Measurements from ENCODE around the gene MGMT. TPM values are rescaled to one million over a fixed set of nuclear protein-coding genes. Genes with fewer than 3 reads are reported as not detected.

The MGMT gene
- total and polyA plus RNA-seq, 2 experiments from 2014 or later, result 19.3 to 21.9 TPM

DNA sequence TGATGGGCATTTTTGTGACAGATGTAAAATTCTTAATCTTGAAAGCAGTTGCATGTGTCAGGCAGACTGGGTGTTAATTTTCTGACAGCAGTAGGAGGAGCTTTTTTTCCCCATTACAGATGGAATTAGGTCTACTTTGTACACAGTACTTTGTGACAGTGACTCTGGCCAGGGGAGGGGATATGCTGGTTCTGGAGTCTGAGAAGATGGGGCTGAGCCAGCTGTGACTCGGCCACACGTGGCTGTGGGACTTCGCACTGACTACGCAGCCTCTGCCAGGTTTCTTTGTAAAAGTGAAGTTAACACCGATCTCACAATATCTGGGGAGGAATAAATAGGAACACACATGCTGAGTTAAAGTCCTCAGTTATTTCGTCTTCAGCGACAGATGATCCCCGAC is 95.4 kb downstream of the MGMT start (continued):
- TF ChIP-seq, protein P1, sequence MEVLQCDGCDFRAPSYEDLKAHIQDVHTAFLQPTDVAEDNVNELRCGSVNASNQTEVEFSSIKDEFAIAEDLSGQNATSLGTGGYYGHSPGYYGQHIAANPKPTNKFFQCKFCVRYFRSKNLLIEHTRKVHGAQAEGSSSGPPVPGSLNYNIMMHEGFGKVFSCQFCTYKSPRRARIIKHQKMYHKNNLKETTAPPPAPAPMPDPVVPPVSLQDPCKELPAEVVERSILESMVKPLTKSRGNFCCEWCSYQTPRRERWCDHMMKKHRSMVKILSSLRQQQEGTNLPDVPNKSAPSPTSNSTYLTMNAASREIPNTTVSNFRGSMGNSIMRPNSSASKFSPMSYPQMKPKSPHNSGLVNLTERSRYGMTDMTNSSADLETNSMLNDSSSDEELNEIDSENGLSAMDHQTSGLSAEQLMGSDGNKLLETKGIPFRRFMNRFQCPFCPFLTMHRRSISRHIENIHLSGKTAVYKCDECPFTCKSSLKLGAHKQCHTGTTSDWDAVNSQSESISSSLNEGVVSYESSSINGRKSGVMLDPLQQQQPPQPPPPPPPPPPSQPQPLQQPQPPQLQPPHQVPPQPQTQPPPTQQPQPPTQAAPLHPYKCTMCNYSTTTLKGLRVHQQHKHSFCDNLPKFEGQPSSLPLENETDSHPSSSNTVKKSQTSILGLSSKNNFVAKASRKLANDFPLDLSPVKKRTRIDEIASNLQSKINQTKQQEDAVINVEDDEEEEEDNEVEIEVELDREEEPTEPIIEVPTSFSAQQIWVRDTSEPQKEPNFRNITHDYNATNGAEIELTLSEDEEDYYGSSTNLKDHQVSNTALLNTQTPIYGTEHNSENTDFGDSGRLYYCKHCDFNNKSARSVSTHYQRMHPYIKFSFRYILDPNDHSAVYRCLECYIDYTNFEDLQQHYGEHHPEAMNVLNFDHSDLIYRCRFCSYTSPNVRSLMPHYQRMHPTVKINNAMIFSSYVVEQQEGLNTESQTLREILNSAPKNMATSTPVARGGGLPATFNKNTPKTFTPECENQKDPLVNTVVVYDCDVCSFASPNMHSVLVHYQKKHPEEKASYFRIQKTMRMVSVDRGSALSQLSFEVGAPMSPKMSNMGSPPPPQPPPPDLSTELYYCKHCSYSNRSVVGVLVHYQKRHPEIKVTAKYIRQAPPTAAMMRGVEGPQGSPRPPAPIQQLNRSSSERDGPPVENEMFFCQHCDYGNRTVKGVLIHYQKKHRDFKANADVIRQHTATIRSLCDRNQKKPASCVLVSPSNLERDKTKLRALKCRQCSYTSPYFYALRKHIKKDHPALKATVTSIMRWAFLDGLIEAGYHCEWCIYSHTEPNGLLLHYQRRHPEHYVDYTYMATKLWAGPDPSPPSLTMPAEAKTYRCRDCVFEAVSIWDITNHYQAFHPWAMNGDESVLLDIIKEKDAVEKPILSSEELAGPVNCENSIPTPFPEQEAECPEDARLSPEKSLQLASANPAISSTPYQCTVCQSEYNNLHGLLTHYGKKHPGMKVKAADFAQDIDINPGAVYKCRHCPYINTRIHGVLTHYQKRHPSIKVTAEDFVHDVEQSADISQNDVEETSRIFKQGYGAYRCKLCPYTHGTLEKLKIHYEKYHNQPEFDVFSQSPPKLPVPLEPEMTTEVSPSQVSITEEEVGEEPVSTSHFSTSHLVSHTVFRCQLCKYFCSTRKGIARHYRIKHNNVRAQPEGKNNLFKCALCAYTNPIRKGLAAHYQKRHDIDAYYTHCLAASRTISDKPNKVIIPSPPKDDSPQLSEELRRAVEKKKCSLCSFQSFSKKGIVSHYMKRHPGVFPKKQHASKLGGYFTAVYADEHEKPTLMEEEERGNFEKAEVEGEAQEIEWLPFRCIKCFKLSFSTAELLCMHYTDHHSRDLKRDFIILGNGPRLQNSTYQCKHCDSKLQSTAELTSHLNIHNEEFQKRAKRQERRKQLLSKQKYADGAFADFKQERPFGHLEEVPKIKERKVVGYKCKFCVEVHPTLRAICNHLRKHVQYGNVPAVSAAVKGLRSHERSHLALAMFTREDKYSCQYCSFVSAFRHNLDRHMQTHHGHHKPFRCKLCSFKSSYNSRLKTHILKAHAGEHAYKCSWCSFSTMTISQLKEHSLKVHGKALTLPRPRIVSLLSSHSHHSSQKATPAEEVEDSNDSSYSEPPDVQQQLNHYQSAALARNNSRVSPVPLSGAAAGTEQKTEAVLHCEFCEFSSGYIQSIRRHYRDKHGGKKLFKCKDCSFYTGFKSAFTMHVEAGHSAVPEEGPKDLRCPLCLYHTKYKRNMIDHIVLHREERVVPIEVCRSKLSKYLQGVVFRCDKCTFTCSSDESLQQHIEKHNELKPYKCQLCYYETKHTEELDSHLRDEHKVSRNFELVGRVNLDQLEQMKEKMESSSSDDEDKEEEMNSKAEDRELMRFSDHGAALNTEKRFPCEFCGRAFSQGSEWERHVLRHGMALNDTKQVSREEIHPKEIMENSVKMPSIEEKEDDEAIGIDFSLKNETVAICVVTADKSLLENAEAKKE (CRISPR knock-in tag; IDR thresholded peaks at IDR 0.05), result no peak
- TF ChIP-seq POLR2AphosphoS5 (IDR thresholded peaks at IDR 0.05; ENCODE audit: low read depth), result no peak

- no peaks in the 10 kb centered on the region for H3F3A ChIP-seq (replicated peaks; ENCODE audit: low read depth)
- Mint-ChIP-seq H3K4me1 (no peaks in the 10 kb centered on the region), H3K9me3 (no peaks in the 10 kb centered on the region), H3K36me3 (ENCODE audit: low read depth) (no peaks in the 10 kb centered on the region), H3K27me3 (ENCODE audit: insufficient read depth, low read depth, poor library complexity) (no peaks in the 10 kb centered on the region), H3K27ac (no peak overlapping the region), H3K4me3 (no peak overlapping the region)
- no peak overlapping the region for H3K4me3 ChIP-seq
- no peaks in the 10 kb centered on the region for H4K20me1 ChIP-seq (replicated peaks; ENCODE audit: insufficient read depth)
- H2AFZ ChIP-seq, result no peak overlapping the region
- no peaks in the 10 kb centered on the region for H3K27me3 ChIP-seq (ENCODE audit: insufficient read depth)
- ATAC-seq, result no peak
- no peaks in the 10 kb centered on the region for H3K4me1 ChIP-seq (ENCODE audit: insufficient read depth)
- no peak overlapping the region for H3K4me2 ChIP-seq
- no peaks in the 10 kb centered on the region for H3K9me2 ChIP-seq (ENCODE audit: insufficient read depth)
- DNase-seq (ENCODE audit: low spot score), result no peak
- no peaks in the 10 kb centered on the region for H3K79me2 ChIP-seq (replicated peaks; ENCODE audit: insufficient read depth)
- no peaks in the 10 kb centered on the region for H3K36me3 ChIP-seq (ENCODE audit: insufficient read depth)
- H3K27ac ChIP-seq (ENCODE audit: low read depth), result no peak overlapping the region
- no peak for TF ChIP-seq POLR2AphosphoS5 (IDR thresholded peaks at IDR 0.05; ENCODE audit: low read depth)
- TF ChIP-seq EZH2phosphoT487 (IDR thresholded peaks at IDR 0.05; ENCODE audit: unreplicated experiment), result no peak
- no peak for TF ChIP-seq CREB1 (CRISPR knock-in tag; IDR thresholded peaks at IDR 0.05; ENCODE audit: low read depth)
- TF ChIP-seq ZNF331 (CRISPR knock-in tag; IDR thresholded peaks at IDR 0.05; ENCODE audit: low read depth), result no peak
- TF ChIP-seq, protein P1 (CRISPR knock-in tag; IDR thresholded peaks at IDR 0.05), result no peak
- TF ChIP-seq NANOG (IDR thresholded peaks at IDR 0.05; ENCODE audit: borderline replicate concordance), result no peak
- TF ChIP-seq, protein P2, sequence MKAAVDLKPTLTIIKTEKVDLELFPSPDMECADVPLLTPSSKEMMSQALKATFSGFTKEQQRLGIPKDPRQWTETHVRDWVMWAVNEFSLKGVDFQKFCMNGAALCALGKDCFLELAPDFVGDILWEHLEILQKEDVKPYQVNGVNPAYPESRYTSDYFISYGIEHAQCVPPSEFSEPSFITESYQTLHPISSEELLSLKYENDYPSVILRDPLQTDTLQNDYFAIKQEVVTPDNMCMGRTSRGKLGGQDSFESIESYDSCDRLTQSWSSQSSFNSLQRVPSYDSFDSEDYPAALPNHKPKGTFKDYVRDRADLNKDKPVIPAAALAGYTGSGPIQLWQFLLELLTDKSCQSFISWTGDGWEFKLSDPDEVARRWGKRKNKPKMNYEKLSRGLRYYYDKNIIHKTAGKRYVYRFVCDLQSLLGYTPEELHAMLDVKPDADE (IDR thresholded peaks at IDR 0.05), result no peak
- no peak for TF ChIP-seq EZH2 (IDR thresholded peaks at IDR 0.05; ENCODE audit: low read depth, unreplicated experiment)
- TF ChIP-seq ZNF114 (CRISPR knock-in tag; IDR thresholded peaks at IDR 0.05), result no peak
- no peak for TF ChIP-seq JUNB (IDR thresholded peaks at IDR 0.05; ENCODE audit: unreplicated experiment)
Measured at GRCh38 chr10:129564923-129565322, 97.9 kb downstream of the MGMT start.
